ENCODE data around the gene UGT1A10.

DNA sequence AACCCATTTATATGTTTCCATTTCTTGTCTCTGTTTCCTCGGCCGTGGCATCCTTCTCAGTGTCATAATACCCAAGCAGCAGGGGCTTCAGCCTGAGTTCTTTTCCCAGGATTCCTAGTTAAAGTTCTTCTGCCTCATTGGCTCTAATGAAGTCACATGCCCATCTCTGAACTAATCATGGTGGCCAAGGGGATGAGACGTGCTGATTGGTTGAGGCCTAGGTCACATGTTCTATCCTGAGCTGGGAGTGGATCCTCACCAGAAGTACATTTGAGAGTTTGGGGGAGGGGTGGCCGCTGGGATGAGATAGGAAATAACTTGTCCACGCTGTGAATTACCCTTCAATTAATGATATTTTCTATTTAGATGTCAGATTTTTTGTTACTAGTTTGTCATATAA is 72.7 kb downstream of the UGT1A10 start:
- TF ChIP-seq CTCF (IDR thresholded peaks at IDR 0.05) (no peak), POLR2A (IDR thresholded peaks at IDR 0.05) (no peak)

Data from vagina (tissue), 2 donors.